Stimulated activated CD4-positive, alpha-beta T cell treated with anti-CD3 and anti-CD28 coated beads, TNF-alpha, amount 100 ng/mL, for 4 hours (primary cell): ENCODE measurements around the gene DAGLA.

Source experiments
- DNase-seq, 3 experiments: peaks; one replicate each; pipeline ENCODE4 v3.0.0-alpha.2; 2020; ENCODE audit warnings: low read depth in 3 of 3

The DAGLA gene

DNA sequence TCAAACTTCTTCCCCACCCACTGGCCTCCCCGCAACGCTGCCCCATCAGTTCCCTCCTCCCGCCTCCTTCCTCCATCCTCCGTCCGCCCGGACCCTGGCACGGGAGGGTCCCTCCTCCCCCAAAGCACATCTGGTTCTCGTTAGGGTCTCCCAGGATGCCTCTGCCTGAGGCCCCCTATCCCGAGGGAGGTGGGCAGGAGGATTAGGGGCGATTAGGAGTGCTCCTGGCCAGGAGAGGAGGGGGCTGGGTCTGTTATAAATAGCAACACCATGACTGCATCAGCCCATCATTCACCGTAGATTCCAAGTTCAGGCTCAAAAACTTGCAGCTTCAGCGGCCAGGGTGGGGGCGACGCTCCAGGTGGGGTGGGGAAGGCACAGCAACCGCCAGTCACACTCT lies 82.6 kb downstream of the DAGLA start:
- no peak for DNase-seq

DNA sequence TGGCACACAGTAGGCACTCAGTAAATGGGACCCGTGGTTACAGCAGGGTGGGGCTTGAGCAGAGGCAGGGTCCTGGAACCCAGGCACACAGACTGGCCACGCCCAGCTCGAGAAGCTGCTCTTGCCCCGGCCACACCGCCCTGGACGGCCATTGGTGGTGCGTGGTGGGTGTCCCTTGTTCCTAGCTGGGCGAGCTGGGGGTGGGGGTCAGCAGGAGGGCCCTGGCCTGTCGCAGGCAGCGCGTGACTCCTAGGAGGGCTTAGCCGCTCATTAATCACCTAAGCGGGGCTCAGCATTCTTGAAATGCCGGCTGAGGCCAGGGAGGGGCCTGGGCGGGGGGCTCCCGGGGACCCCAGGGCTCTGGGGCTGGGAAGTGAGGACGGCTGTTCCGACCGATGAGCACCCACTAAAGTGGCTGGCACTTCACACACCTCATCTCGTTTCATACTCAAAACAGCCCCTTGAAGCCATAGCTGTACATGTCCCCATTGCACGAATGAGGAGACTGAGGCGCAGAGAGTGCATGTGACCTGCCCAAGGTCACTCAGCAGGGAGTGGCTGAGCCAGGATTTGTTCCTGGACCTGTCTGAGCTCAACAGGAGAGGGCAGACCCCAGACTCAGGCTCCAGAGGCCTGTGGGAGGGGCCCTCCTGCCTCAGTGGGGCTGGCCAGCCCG lies 83.9 kb downstream of the DAGLA start:
- DNase-seq, result no peak

DNA sequence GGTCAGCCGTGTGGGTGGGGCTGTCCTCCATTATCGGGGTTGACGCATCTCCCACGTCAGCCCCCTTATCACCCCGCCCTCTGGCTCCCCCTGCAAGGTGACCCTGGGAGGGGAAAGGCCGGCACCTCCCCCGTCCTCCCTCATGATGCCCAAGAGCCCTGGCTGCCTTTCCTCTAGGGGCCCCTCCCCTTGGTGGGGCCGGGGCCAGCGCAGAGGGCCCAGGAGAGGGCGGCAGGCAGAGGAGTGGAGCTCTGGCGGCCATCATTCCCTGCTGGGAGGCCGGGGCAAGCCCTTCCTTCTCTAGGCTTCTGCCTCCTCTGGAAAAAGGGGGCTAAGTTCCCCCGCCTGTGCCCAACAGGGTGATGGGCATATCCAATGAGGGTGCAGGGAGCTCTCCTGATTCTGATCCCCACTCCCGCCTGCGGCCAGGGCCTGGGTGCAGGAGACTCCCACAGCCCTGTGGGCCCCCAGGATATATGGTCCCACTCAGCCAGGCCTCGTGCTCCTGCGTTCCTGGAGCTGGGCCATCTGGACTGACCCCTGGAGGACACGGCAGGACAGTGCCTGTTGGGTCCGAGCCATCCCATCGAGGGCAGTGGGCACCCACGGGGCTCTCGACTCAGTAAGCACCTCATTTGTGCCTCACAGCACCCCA lies 84.5 kb downstream of the DAGLA start:
- no peak for DNase-seq

DNA sequence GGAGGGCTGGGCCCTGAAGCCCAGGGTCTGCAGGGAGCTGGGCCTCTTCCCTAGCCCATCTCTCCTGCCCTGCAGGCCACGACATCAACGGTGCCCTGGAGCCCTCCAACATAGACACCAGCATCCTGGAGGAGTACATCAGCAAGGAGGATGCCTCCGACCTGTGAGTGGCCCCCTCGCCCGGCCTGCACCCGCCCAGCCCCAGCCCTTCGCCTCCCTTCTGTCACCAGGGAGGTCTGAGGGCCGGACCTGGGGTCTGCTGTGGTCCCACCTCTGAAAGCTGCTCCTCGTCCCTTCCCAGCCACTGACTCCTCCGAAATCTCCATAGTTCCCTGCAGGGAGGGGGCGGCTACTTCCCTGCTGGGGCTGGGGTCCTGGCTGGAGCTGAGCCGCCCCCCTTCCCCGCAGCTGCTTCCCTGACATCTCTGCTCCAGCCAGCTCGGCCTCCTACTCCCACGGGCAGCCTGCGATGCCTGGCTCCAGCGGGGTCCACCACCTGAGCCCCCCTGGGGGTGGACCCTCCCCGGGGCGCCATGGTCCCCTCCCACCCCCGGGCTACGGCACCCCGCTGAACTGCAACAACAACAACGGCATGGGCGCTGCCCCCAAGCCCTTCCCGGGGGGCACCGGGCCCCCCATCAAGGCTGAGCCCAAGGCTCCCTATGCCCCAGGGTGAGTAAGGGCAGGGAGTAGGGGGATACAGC lies 85.5 kb downstream of the DAGLA start:
- no peak for DNase-seq

DNA sequence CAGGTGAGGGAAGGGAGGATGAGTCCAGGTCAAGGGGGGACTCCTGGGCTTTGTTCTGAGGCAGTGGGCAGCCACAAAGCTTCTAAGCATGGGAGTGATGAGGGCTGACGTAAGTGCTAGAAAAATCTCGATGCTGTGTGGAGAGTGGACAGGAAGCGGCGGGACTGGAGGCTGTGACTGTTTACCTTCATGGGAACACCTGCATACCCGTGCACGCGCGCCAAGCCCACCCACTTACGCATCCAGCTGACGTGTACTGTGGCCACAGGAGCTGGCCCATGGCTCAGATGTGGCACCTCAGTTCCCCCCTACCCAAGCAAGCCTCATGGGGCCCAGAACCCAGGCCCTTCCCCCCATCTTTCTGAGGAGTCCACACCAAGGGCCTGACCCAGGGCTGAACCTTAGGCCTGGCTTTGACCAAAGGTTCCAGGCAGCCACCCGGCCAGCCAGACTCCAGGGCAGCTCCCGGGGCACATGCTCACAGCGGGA lies 86.2 kb downstream of the DAGLA start:
- no peak for DNase-seq

DNA sequence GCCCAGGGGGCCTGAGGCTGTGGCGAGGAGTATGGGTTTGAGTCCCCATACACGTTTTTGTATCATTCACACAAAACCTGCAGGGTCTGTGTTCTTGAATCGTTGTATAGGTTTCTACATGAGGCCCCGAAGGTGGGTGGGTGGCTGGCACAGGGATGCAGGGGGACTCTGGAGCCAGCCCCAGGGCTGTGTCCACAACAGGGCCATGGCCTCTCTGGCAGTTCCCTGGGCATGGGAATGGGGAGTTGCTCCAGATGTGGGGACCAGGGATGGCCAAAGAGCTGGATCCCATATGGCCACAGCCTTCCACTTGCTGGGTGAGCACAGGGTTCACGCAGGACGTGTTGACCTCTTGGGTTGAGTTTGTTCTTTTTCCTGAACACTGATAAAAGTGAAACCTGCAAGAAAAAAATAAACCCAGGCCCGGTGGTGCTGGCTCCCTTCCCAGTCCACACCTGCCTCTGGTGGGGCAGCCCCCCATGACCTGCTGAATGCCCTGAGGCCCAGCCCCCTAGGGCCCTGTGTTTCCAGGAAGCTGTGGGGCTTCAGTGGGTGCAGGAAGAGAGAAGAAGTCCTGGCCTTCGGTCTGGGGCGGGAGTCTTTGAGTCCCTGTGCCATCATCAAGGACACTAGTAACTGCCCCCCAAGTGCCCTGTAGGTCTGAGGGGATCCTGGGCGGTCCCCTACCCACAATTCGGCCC lies 88.3 kb downstream of the DAGLA start:
- DNase-seq, result no peak

DNA sequence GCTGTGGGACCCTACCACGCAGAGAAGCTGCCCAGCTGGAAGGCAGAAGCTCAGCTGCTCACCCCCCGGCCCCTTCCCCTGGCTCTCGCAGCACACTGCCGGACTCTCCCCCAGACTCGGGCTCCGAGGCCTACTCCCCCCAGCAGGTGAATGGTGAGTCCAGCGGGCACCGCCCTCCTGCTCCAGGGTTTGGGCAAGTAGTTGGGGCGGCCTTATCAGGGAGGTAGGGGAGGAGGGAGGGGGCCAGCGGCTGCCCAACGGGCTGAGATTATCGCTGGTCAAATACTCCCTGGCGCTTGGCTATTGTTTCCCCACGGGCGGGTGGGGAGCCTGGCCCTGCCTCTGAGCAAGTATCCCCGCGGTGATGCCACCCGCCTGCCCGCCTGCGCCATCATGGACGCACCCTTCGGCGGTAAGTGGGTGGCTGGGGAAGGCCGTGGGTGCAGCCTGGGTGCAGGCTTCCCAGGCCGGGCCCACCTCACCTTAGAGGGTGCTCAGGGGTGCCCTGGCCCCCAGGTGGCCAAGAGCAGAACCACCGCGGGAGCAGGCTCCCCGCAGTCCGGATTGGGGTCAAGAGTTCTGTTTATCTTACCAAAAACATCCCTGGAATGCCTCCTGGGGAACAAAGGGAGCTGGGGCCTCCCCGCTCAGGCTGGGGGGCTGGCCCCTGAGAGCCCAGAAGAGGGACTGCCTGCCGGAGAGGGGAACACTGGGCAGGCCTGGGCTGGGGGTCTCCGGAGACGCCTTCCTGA lies 89.2 kb downstream of the DAGLA start:
- no peak for DNase-seq

DNA sequence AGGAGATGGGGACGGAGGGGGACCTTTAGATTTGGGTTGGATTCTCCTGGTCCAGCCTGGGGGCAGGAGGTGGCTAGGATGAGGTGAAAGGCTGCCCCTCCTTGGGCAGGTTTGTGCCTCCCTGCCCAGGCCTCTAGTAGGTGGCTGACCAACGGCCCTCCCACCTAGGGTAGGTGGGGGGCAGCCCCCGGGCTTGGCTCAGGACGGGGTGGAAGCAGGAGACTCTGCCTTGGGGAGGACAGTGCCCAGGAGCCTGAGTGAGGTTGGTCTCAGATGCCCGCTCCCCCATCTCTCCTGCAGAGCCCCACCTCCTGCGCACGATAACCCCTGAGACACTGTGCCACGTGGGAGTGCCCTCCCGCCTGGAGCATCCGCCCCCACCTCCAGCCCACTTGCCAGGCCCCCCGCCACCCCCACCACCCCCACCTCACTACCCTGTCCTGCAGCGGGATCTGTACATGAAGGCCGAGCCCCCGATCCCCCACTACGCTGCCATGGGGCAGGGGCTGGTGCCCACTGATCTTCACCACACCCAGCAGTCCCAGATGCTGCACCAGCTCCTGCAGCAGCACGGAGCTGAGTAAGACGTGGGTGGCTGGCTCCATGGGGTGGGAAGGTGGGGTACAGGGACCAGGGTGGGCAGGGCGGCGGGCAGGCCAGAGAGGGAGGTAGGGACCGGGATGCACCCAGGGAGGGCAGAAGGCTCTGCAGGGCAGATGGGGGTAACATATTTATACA lies 89.9 kb downstream of the DAGLA start:
- no peak for DNase-seq

DNA sequence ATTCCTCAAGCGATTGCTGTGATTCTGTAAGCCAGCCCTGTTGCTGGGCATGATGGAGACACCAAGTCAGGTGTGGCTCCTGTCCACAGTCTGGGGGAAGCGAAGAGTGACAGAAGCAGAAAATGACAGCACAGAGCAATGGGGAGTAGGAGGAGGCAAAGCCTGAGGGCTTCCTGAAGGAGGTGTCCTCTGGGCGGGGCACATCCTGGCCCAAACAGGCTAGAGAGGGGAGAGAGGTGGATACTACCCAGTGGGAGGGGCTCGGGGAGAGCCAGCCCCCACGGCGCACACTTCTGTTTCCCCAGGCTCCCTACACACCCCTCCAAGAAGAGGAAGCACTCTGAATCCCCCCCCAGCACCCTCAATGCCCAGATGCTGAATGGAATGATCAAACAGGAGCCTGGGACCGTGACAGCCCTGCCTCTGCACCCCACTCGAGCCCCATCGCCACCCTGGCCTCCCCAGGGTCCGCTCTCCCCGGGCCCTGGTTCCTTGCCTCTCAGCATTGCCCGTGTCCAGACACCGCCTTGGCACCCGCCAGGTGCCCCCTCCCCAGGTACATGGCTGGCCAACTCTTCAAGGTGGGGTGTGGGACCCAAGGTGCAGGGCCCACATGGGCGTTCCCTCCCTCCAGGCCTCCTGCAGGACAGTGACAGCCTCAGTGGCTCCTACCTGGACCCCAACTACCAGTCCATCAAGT lies 91.2 kb downstream of the DAGLA start:
- no peak for DNase-seq

DNA sequence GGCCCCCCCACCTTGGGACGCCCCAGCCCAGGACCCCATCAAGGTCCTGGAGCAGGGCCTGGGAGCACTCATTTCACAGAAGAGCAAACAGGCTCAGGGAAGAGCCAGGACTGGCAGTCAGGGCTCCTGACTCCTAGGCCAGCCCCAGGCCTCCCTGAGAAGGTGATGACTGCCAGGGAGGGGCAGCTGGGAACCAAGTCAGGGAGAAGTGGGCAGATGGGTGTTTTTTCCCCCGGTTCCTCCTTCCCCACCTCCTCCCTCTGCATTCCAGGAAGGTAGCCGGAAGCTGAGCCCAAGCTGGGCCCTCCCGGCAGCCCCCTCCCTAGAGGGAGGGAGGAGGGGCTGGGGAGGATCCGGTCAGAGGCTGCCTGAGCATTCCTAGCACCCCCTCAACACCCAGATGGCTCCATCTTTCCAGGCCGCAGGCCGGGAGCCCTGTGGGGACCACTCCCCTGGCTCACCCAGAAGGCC lies 91.8 kb downstream of the DAGLA start:
- no peak for DNase-seq

DNA sequence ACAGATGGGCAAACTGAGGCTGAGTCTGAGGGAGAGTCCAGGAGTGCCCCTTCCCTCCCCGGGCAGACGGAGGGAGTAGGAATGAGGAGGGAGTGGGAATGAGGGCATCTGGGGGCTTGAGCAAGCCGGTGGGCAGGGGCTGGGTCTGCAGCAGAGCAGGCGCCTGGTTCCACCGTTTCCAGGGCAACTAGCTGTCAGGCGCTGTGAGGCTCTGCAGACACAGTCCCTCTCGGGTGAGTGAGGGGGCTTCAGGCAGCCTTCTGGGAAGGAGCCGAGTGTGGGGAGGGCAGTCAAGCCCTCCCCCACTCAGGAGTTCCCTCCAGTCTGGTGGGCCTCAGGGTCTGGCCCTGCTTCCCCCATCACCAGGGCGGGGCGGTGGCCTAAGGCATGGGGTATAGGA lies 93.2 kb downstream of the DAGLA start:
- DNase-seq, result no peak

DNA sequence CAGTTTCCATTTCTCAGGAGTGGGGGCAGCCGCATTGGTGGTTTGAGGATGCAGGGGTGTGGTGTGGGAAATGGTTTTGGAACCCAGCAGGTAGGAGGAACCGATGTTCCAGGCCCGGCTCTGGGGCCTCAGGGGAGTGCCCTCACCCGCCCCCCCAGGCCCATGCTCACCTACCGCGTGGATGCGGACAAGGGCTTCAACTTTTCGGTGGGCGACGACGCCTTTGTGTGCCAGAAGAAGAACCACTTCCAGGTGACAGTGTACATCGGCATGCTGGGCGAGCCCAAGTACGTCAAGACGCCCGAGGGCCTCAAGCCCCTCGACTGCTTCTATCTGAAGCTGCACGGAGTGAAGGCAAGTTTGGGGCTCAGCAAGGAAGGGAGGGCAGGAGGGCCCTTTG lies 93.6 kb downstream of the DAGLA start:
- DNase-seq, result no peak

DNA sequence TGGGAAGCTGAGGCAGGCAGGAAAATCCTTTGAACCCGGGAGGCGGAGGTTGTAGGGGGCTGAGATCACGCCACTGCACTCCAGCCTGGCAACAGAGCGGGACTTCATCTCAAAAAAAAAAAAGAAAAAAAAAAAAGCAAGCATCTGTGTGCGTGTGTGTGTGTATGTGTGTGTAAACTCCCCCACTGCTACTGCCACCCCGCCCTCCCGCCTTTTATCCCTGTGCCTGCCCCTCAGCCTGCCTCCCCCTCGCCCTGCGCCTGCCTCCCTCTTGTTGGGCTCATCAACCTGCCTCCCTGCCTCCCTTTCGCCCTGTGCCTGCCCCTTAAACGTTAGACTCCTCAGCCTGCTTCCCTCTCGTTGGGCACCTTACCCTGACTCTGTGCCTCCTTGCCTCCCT lies 94.2 kb downstream of the DAGLA start:
- DNase-seq, result no peak

DNA sequence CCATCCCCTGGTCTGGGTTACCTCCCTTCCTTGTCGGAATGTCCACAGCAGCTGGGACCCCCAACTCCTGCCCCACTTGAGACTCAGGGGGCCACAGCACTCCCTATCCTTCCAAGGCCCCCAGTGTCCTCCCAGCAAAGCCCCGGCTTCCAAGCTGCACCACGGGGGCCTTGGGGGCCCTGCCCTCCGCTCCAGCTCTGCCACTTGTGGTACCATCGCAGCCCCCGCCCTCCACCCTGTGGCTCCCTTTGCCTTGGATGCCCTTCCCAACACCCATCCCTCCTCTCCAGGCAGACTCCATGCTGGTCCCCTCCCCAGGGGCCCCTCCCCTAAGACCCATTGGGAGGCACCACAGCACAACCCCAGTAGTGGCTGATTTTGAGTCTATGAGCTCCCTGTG lies 94.9 kb downstream of the DAGLA start:
- no peak for DNase-seq

DNA sequence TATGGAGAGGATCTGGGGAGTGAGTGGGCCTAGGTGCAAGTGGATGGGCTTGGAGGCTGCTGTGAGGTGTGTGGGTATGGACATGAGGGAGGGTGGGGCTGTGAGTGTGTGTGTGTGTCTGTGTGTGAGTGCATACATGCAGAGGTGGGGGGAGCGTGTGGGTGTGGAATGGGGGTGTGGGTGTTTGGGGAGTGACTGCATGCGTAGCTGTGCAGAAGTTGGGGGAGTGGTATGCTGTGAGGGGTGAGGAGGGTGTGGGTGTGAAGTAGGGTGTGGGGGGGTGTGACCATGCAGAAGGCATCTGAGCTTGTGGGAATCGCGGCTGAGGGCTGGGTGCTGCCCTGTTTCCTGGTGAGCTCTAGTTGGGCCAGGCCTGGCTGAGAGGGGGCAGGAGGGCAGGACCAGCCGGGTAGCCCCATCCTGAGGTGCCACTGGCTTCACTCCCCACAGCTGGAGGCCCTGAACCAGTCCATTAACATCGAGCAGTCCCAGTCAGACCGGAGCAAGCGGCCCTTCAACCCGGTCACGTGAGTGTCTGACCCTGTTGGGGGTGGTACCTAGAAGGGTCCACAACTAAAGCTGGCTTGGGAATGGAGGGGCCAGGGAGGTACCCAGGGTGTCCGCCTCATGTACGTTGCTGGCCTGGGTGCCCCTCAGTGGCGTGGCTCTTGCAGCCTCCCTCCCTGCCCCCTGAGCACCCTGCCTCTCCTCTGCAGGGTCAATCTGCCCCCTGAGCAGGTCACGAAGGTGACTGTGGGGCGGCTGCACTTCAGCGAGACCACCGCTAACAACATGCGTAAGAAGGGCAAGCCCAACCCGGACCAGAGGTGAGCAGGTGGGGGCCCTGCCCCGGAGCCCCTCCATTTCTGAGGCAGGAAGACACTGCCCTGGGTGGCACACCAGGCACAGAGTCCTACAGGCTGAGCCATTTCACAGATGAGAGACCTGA lies 95.7 kb downstream of the DAGLA start:
- DNase-seq, result no peak

DNA sequence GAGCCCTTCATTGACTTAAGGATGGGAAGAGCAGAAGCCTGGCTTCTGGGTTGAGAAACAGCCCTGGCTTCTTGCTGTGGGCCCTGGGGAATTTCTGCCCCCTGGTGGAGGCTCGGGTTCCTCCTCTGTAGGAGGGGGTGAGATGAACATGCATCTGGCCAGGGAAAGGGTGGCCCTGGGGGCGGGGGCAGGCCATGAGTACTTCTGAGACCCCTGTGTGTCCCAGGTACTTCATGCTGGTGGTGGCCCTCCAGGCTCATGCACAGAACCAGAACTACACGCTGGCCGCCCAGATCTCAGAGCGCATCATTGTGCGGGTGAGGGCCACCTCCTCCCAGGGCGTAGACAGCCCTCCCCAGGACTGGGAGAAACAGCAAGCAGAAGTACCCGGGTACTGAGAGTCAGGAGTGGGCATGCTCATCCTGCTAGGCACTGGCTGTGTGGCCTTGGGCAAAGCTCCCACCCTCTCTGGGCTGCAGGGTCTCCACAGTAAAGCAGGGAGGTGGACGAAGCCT lies 96.4 kb downstream of the DAGLA start:
- peak in 2 of 3 experiments; percentile 22 to 41 for DNase-seq

DNA sequence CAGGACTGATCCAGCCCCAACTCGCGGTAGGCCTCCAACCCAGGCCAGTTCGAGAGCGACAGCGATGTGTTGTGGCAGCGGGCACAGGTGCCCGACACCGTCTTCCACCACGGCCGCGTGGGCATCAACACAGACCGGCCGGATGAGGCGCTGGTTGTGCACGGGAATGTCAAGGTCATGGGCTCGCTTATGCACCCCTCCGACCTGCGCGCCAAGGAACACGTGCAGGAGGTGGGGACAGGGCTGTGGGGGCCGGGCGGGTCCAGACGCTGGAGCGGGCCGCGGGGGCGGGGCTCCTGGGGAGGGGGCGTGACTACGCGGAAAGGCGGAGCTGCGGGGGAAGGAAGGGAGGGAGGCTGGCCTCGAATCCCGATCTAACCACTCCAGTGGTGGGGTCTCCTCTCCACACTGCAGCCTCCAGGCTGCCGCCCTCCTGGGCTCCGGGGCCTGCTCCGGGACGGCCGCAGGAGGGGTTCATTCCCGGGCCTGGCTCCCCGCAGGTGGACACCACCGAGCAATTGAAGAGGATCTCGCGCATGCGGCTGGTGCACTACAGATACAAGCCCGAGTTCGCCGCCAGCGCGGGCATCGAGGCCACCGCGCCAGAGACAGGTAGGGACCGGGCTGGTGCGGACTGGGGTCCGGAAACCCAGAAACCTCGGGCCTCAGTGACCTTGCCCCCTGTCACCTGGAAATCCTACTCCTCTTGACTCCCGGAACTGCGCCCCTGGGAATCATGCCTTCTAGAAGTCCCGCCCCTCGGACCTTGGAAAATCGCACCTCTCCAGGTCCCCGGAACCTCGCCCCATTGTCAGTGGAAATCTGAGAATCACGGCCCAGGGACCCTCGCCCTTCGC lies 97.3 kb downstream of the DAGLA start:
- peak; percentile 44 to 53 (median 49) for DNase-seq

DNA sequence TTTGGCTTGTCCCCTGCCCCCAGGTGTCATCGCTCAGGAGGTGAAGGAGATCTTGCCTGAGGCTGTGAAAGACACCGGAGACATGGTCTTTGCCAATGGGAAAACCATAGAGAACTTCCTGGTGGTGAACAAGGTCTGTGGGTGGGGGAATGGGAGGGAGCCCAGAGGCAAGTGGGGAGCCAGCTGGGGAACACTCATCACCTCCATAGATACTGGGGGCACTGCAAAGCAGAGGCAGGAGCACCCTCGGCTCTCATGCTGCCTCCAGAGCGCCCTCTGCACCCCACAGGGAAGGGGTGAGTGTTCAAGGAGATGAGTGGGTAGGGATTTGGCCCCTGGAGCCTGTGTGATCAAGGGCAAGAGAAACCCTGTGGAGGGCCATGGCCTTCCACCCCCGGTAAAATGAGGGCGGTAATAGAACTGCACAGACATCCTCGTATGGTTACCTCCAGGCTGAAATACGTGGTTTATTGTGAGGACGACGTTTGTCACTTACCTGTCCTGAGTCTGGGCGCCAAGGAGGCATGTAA lies 98.2 kb downstream of the DAGLA start:
- no peak for DNase-seq
